Spleen (tissue), 7 donors: ENCODE data around the gene TSSC4.

Experiments used
- CTCF ChIP-seq, 11 experiments: fragments of 200-600 bp in 7 of 11; fragments of 450-650 bp in 4 of 11; sonication (generic) in 4 of 11; IDR thresholded peaks in 8 of 11; conservative IDR thresholded peaks in 3 of 11; 1 replicate in 7 of 11; 2 replicates in 4 of 11; pipeline versions ENCODE4 v1.4.0 to v1.8.0; 2016 to 2021; ENCODE audit warnings: antibody characterized with exemption in 11 of 11, inconsistent platforms in 4 of 11, mild to moderate bottlenecking in 1 of 11
- POLR2A ChIP-seq, 3 donors: fragments of 450-650 bp; IDR thresholded peaks; one replicate each; pipeline ENCODE4 v1.5.1; 2017; ENCODE audit warnings: antibody characterized with exemption in 3 of 3, mild to moderate bottlenecking in 1 of 3
- donor health status: DM: no; HTN: no; CAD: no; lungs with moderate emphysema.
- donor health status: DM: no; HTN: no; CAD: no.
- donor health status: DM: no; HTN: no; CAD: no.

- no peak for TF ChIP-seq CTCF (IDR thresholded peaks at IDR 0.05 in 8 of 11, conservative IDR thresholded peaks at IDR 0.05 in 3 of 11)
- TF ChIP-seq POLR2A (IDR thresholded peaks at IDR 0.05) = no peak
Observed at GRCh38 chr11:2409126-2409525, 8.6 kb downstream of the TSSC4 start.
